Left ventricle myocardium inferior (tissue), 1 donor: ENCODE measurements around the gene CNN2. TPM values are rescaled to one million over a fixed set of nuclear protein-coding genes. Genes with fewer than 3 reads are reported as not detected.

Source experiments
- DNase-seq: peaks from one replicate; pipeline ENCODE4 v3.0.0-alpha.2; 2020
- H3K27ac ChIP-seq: fragments of 200-600 bp; replicated peaks from 2 replicates; pipeline ENCODE4 v1.8.0; 2021
- H3K27me3 ChIP-seq: fragments of 200-600 bp; 2 replicates; pipeline ENCODE4 v1.8.0; 2021; ENCODE audit warnings: low read depth
- H3K36me3 ChIP-seq: fragments of 200-600 bp; 2 replicates; pipeline ENCODE4 v1.8.0; 2021
- H3K4me1 ChIP-seq: fragments of 200-600 bp; 2 replicates; pipeline ENCODE4 v1.8.0; 2021
- H3K4me3 ChIP-seq: fragments of 200-600 bp; 2 replicates; pipeline ENCODE4 v1.8.0; 2021; ENCODE audit warnings: mild to moderate bottlenecking, moderate library complexity
- H3K9me3 ChIP-seq: fragments of 200-600 bp; replicated peaks from 2 replicates; pipeline ENCODE4 v1.8.0; 2021
- intact Hi-C: fragments of 100-400 bp; cut with micrococcal nuclease; formaldehyde crosslinking; loops from one replicate; pipeline ENCODE4 v1.11.0; 2022
- total RNA-seq: library from RNA; stranded (reverse); fragmentation: NEBNext Ultra II Directional; extraction: Animal tissue kit (Norgen Biotek cat#: 25700); gene quantifications from one replicate; pipeline ENCODE4 v1.2.1, GENCODE V29; 2021
- TF ChIP-seq, protein P1 (sequence below): fragments of 200-600 bp; IDR thresholded peaks from 2 replicates; pipeline ENCODE4 v1.8.0; 2021; ENCODE audit warnings: antibody characterized with exemption, mild to moderate bottlenecking, borderline replicate concordance
- donor health status: DM: no; HTN: yes; CAD: no; lungs with severe emphysema.

CNN2 gene
- total RNA-seq, 1 donor from 2014 or later = 45.6 TPM

DNA sequence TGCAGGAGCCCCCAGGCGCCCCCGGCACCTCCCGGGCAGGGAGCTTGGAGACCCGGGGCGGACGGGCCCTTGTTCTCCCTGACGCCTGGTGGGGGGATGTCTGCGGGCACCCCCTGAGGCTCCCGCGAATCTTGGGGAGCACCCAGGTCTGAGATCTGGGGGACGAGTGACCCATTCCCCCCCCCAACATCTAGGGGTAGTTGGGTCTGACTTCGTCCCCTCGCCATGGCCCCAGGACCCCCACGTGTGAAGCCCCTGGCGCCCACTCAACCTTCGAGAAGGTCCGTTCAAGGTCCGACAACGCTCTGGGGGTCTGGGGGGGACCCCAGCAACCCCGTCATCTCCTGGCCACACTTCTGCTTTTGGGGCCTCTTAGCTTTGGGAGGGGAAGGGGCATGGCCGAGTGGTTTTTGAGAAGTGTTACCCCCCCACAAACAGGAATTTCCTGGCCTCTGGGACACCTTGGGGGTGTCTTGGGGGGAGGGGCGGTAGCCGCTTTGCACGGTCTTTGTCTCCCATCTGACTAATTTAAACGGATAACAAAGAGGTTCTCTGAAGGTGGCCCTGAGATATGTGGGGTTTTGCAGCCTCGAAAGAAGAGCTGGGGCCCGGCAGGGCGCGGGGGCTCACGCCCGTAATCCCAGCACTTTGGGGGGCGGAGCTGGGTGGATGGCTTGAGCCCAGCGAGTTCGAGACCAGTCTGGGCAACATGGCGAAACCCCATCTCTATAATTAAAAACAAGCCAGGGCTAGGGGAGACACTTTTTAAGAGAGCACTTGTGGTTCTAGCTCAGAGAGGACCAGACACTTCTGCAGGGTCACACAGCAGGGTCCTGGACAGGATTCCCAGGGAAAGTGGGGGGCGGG lies 608 bp downstream of the CNN2 start:
- Histone ChIP-seq H3K27ac (peak overlapping the region; percentile 94), H3K4me1 (peaks cover 65% of the 10 kb centered on the region), H3K27me3 (no peaks in the 10 kb centered on the region), H3K4me3 (peak overlapping the region; percentile 84), H3K9me3 (no peaks in the 10 kb centered on the region), H3K36me3 (peaks cover 5% of the 10 kb centered on the region)
- TF ChIP-seq, protein P1, sequence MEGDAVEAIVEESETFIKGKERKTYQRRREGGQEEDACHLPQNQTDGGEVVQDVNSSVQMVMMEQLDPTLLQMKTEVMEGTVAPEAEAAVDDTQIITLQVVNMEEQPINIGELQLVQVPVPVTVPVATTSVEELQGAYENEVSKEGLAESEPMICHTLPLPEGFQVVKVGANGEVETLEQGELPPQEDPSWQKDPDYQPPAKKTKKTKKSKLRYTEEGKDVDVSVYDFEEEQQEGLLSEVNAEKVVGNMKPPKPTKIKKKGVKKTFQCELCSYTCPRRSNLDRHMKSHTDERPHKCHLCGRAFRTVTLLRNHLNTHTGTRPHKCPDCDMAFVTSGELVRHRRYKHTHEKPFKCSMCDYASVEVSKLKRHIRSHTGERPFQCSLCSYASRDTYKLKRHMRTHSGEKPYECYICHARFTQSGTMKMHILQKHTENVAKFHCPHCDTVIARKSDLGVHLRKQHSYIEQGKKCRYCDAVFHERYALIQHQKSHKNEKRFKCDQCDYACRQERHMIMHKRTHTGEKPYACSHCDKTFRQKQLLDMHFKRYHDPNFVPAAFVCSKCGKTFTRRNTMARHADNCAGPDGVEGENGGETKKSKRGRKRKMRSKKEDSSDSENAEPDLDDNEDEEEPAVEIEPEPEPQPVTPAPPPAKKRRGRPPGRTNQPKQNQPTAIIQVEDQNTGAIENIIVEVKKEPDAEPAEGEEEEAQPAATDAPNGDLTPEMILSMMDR = no peak
- intact Hi-C loops = loop anchor here (5.0 kb wide), 1 partner anchor 75 kb away; the partner anchor contains the start of gene GPX4
- DNase-seq = peak; percentile 18

DNA sequence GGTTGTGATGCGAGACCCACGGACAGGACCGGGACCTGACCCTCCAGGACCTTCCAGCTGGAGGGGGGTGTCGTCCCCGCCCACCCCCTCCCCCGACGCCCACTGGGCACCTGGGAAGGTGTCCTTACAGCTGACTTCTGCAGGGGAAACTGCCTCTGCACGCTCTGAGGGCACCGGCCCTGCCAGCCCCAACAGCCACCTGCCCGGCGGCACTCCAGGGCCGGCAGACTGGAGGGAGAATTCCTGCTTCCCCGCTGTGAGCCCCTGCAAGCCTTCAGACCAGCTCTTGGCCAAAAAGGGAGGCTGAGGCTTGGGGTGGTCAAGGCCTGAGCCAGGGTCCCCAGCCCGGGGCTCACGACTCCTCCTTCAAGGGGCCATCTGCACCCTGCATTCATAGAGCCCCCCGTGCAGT lies 1.2 kb downstream of the CNN2 start:
- Histone ChIP-seq H3K9me3 (no peaks in the 10 kb centered on the region), H3K27me3 (no peaks in the 10 kb centered on the region), H3K36me3 (peaks cover 12% of the 10 kb centered on the region), H3K27ac (peak overlapping the region; percentile 94), H3K4me3 (peak overlapping the region; percentile 84), H3K4me1 (peaks cover 58% of the 10 kb centered on the region)
- peak; percentile 18 for DNase-seq
- TF ChIP-seq, protein P1 = no peak
- intact Hi-C loops = loop anchor here (5.0 kb wide), 1 partner anchor 75 kb away; the partner anchor contains the start of gene GPX4

DNA sequence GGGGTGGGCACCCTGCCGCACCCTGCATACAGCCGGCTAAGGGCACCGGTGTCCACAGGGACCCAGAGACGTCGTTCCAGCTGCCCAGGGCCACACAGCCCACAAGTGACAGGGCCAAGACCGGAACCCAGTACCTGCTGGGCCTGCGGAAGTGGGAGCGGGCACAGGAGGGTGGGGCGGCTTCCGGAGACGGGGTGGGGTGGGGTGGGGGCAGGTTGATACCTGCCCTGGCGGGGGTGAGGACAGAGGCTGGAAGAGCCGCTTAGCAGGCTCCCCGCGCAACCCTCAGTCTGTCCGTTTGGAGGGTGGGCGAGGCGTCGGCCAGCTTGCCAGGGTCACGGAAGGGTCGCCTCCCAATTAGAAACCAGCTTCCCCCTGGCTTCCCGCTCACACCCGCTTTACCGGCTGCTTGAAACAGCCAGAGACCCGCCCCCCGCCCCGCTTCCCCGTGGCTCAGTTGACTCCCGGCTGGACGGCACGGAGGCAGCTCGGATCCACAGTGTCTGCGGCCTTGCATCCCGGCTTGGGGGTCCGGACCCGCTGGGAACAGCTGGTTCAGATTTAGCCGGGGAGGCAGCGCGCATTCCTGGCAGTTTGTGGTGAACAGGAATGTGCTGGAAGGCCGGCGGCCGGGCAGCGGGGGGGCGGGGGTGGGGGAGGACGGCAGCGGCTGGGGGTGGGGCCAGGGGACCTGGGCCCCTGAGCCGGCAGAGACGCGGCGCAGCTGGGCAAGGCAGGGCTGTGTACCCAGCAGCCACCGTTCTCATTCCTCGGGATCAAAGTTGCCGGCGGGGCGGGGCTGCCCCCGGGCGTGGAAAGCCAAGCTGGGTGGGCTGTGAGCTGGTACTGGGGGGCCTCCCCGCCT lies 1.9 kb downstream of the CNN2 start:
- Histone ChIP-seq H3K4me3 (peak overlapping the region; percentile 84), H3K9me3 (no peaks in the 10 kb centered on the region), H3K4me1 (peaks cover 52% of the 10 kb centered on the region), H3K27ac (peak overlapping the region; percentile 94), H3K36me3 (peaks cover 18% of the 10 kb centered on the region), H3K27me3 (no peaks in the 10 kb centered on the region)
- TF ChIP-seq, protein P1 = no peak
- peak; percentile 61 for DNase-seq
- intact Hi-C loops = loop anchor here (5.0 kb wide), 1 partner anchor 74 kb away; the partner anchor contains the start of gene GPX4

DNA sequence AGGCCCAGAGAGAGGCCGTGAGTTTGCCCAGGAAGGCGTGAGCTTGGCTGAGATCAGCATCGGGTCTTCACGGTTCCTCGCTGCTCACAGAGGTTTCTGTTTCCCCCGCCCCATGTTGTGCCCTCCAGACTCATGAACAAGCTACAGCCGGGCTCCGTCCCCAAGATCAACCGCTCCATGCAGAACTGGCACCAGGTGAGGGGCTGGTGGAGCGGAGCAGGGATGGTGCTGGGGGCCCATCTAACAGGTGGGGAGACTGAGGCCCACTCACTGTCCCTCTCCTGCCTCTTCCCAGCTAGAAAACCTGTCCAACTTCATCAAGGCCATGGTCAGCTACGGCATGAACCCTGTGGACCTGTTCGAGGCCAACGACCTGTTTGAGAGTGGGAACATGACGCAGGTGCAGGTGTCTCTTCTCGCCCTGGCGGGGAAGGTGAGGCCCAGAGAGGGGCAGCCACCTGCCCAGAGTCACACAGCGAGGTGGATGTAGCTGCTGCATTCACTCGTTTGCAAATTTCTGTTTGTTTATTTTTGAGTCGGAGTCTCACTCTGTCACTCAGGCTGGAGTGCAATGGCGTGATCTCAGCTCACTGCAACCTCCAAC lies 6.0 kb downstream of the CNN2 start:
- intact Hi-C loops = no loop called here
- Histone ChIP-seq H3K4me1 (peaks cover 31% of the 10 kb centered on the region), H3K27me3 (no peaks in the 10 kb centered on the region), H3K27ac (no peak overlapping the region), H3K36me3 (peaks cover 40% of the 10 kb centered on the region), H3K4me3 (no peak overlapping the region), H3K9me3 (no peaks in the 10 kb centered on the region)
- TF ChIP-seq, protein P1 = no peak
- no peak for DNase-seq
